Neural cell (in vitro differentiated cells): ENCODE results near the gene CDKL5. TPM values are rescaled to one million over a fixed set of nuclear protein-coding genes. Genes with fewer than 3 reads are reported as not detected.
A peak's percentile ranks its signal among the peaks of the same experiment; 100 is the strongest.
"Not testable (repeated sequence)": the region's sequence is repeated elsewhere in the genome, so short reads cannot be mapped to it uniquely, and the experiment has no call there.

Experiments used
- H2AFZ ChIP-seq: fragments of 200-600, 300-800 bp; sonication (generic), shearing (Covaris generic); 2 replicates; pipeline ENCODE4 v1.6.0; 2014; ENCODE audit warnings: low read depth, mild to moderate bottlenecking, antibody characterized with exemption, low read length, moderate library complexity
- H3F3A ChIP-seq: fragments of 200-600 bp; shearing (Covaris generic); 2 replicates; pipeline ENCODE4 v1.6.1; 2016; ENCODE audit warnings: mild to moderate bottlenecking, moderate library complexity, mixed read lengths, antibody characterized with exemption, low read length; ENCODE audit not compliant: insufficient read depth, poor library complexity, severe bottlenecking
- H3K27ac ChIP-seq: fragments of 200-600, 300-800 bp; sonication (generic), shearing (Covaris generic); 2 replicates; pipeline ENCODE4 v1.5.1; 2014; ENCODE audit warnings: mild to moderate bottlenecking, low read length, moderate library complexity
- H3K27me3 ChIP-seq: fragments of 300-800, 200-600 bp; sonication (generic), shearing (Covaris generic); 2 replicates; pipeline ENCODE4 v1.6.0; 2014; ENCODE audit warnings: mild to moderate bottlenecking, low read depth, low read length, moderate library complexity; ENCODE audit not compliant: insufficient read depth
- H3K36me3 ChIP-seq: fragments of 300-800, 200-600 bp; sonication (generic), shearing (Covaris generic); 2 replicates; pipeline ENCODE4 v1.5.1; 2014; ENCODE audit warnings: mild to moderate bottlenecking, antibody characterized with exemption, low read length, moderate library complexity; ENCODE audit not compliant: insufficient read depth
- H3K4me2 ChIP-seq: fragments of 300-800, 200-600 bp; sonication (generic), shearing (Covaris generic); 2 replicates; pipeline ENCODE4 v1.6.0; 2014; ENCODE audit warnings: mild to moderate bottlenecking, low read length
- H3K4me3 ChIP-seq: fragments of 300-800, 200-600 bp; sonication (generic), shearing (Covaris generic); 2 replicates; pipeline ENCODE4 v1.5.1; 2014; ENCODE audit warnings: mild to moderate bottlenecking, low read length, moderate library complexity
- H3K79me2 ChIP-seq: fragments of 200-600 bp; shearing (Covaris generic); replicated peaks from 2 replicates; pipeline ENCODE4 v1.6.0; 2014; ENCODE audit warnings: mild to moderate bottlenecking, low read length, moderate library complexity; ENCODE audit not compliant: insufficient read depth
- H3K9ac ChIP-seq: fragments of 300-800, 200-600 bp; sonication (generic), shearing (Covaris generic); 2 replicates; pipeline ENCODE4 v1.6.1; 2016; ENCODE audit warnings: mild to moderate bottlenecking, low read length, mixed read lengths
- H3K9me2 ChIP-seq: fragments of 200-600 bp; shearing (Covaris generic); 2 replicates; pipeline ENCODE4 v1.6.1; 2016; ENCODE audit warnings: mild to moderate bottlenecking, low read length, mixed read lengths; ENCODE audit not compliant: insufficient read depth
- H3K9me3 ChIP-seq: fragments of 200-600, 300-800 bp; sonication (generic), shearing (Covaris generic); 2 replicates; pipeline ENCODE4 v1.6.1; 2016; ENCODE audit warnings: mild to moderate bottlenecking, mixed run types, low read length, moderate library complexity, mixed read lengths
- H4K20me1 ChIP-seq: fragments of 200-600 bp; shearing (Covaris generic); 2 replicates; pipeline ENCODE4 v1.6.1; 2016; ENCODE audit warnings: mild to moderate bottlenecking, mixed run types; ENCODE audit not compliant: insufficient read depth
- CTCF ChIP-seq: fragments of 450-650 bp; IDR thresholded peaks from 2 replicates; pipeline ENCODE4 v1.5.1; 2014; ENCODE audit warnings: antibody characterized with exemption, mild to moderate bottlenecking, moderate library complexity; ENCODE audit not compliant: poor library complexity, severe bottlenecking
- EP300 ChIP-seq: fragments of 450-650 bp; conservative IDR thresholded peaks from 2 replicates; pipeline ENCODE4 v1.6.1; 2014; ENCODE audit warnings: antibody characterized with exemption, mild to moderate bottlenecking, moderate library complexity; ENCODE audit not compliant: poor library complexity, severe bottlenecking
- EZH2 ChIP-seq: fragments of 200-600, 300-800 bp; shearing (Covaris generic), sonication (generic); IDR thresholded peaks from 2 replicates; pipeline ENCODE4 v1.6.1; 2014; ENCODE audit warnings: antibody characterized with exemption, low read length, borderline replicate concordance, mild to moderate bottlenecking; ENCODE audit not compliant: insufficient read depth, poor library complexity, severe bottlenecking
- MXI1 ChIP-seq: fragments of 450-650 bp; conservative IDR thresholded peaks from 2 replicates; pipeline ENCODE4 v1.6.1; 2014; ENCODE audit warnings: antibody characterized with exemption, mild to moderate bottlenecking; ENCODE audit not compliant: poor library complexity, severe bottlenecking
- POLR2AphosphoS5 ChIP-seq: IDR thresholded peaks from 2 replicates; pipeline ENCODE4 v1.6.1; 2012
- RAD21 ChIP-seq: fragments of 450-650 bp; conservative IDR thresholded peaks from 2 replicates; pipeline ENCODE4 v1.6.1; 2014; ENCODE audit warnings: antibody characterized with exemption, mild to moderate bottlenecking, moderate library complexity
- REST ChIP-seq: IDR thresholded peaks from 2 replicates; pipeline ENCODE4 v1.6.1; 2012; ENCODE audit warnings: borderline replicate concordance
- TAF1 ChIP-seq: IDR thresholded peaks from 2 replicates; pipeline ENCODE4 v1.6.1; 2012; ENCODE audit warnings: low read depth
- polyA plus RNA-seq: library from polyadenylated mRNA; depleted of rRNA; stranded (reverse); fragments of >200 nt; gene quantifications from 2 replicates; pipeline ENCODE4 v1.2.3, GENCODE V29; 2014

The CDKL5 gene
- polyA plus RNA-seq, 1 donor from 2014 or later, result 5.3 TPM

- H4K20me1 ChIP-seq, result no peaks in the 10 kb centered on the region
- H3F3A ChIP-seq, result no peaks in the 10 kb centered on the region
- peak overlapping the region; percentile 77 for H3K4me3 ChIP-seq
- no peak overlapping the region for H2AFZ ChIP-seq
- H3K9me2 ChIP-seq, result no peaks in the 10 kb centered on the region
- H3K79me2 ChIP-seq, result peaks cover 31% of the 10 kb centered on the region
- H3K27me3 ChIP-seq, result no peaks in the 10 kb centered on the region
- H3K27ac ChIP-seq, result peak overlapping the region; percentile 65
- no peaks in the 10 kb centered on the region for H3K36me3 ChIP-seq
- peak overlapping the region; percentile 72 for H3K9ac ChIP-seq
- no peak overlapping the region for H3K4me2 ChIP-seq
- H3K9me3 ChIP-seq, result no peaks in the 10 kb centered on the region
- no peak for TF ChIP-seq TAF1
- no peak for TF ChIP-seq EZH2
- TF ChIP-seq MXI1, result no peak
- TF ChIP-seq EP300, result no peak
These were observed 554 bp downstream of the CDKL5 start for GRCh38 chrX:18426004-18426320.

GRCh38 chrX:18428006-18428405 is 2.6 kb downstream of the CDKL5 start:
- H3K9me3 ChIP-seq, result no peaks in the 10 kb centered on the region
- no peaks in the 10 kb centered on the region for H4K20me1 ChIP-seq
- peak overlapping the region; percentile 72 for H3K9ac ChIP-seq
- H3K9me2 ChIP-seq, result no peaks in the 10 kb centered on the region
- TF ChIP-seq RAD21, result no peak
- TF ChIP-seq POLR2AphosphoS5, result no peak
- no peak for TF ChIP-seq EZH2
- TF ChIP-seq EP300, result no peak
- TF ChIP-seq CTCF, result no peak
- no peak overlapping the region for H2AFZ ChIP-seq
- peak overlapping the region; percentile 59 for H3K4me2 ChIP-seq
- H3K27me3 ChIP-seq, result no peaks in the 10 kb centered on the region
- H3K27ac ChIP-seq, result no peak overlapping the region
- no peaks in the 10 kb centered on the region for H3F3A ChIP-seq
- peaks cover 31% of the 10 kb centered on the region for H3K79me2 ChIP-seq
- peak overlapping the region; percentile 77 for H3K4me3 ChIP-seq
- H3K36me3 ChIP-seq, result no peaks in the 10 kb centered on the region

- H3K79me2 ChIP-seq, result peaks cover 19% of the 10 kb centered on the region
- not testable (repeated sequence) for H3K9me2 ChIP-seq
These were observed 7.9 kb downstream of the CDKL5 start for GRCh38 chrX:18433288-18433687.

GRCh38 chrX:18434896-18435295 is 9.5 kb downstream of the CDKL5 start:
- H3K36me3 ChIP-seq, result no peaks in the 10 kb centered on the region
- no peaks in the 10 kb centered on the region for H3K27me3 ChIP-seq

More at GRCh38 chrX:18433288-18433687, 7.9 kb downstream of the CDKL5 start:
- not testable (repeated sequence) for H3K27me3 ChIP-seq, H3K36me3 ChIP-seq, H4K20me1 ChIP-seq, H3K4me2 ChIP-seq, H2AFZ ChIP-seq, H3K4me3 ChIP-seq, H3K9ac ChIP-seq, H3K9me3 ChIP-seq, H3K27ac ChIP-seq, H3F3A ChIP-seq

More at GRCh38 chrX:18434896-18435295, 9.5 kb downstream of the CDKL5 start:
- no peak overlapping the region for H3K4me3 ChIP-seq
- no peak overlapping the region for H2AFZ ChIP-seq
- no peak for TF ChIP-seq TAF1
- TF ChIP-seq REST, result no peak
- no peak overlapping the region for H3K4me2 ChIP-seq
- no peaks in the 10 kb centered on the region for H3F3A ChIP-seq
- H4K20me1 ChIP-seq, result no peaks in the 10 kb centered on the region
- H3K9me3 ChIP-seq, result no peaks in the 10 kb centered on the region
- peaks cover 3% of the 10 kb centered on the region for H3K79me2 ChIP-seq
- H3K27ac ChIP-seq, result no peak overlapping the region
- H3K9ac ChIP-seq, result no peak overlapping the region
- no peaks in the 10 kb centered on the region for H3K9me2 ChIP-seq
